ENCODE data around the gene RRP7A.
"Not testable (repeated sequence)": the region's sequence is repeated elsewhere in the genome, so short reads cannot be mapped to it uniquely, and the experiment has no call there.

RRP7A gene

GRCh38 chr22:42519525-42520401 lies at the start of gene RRP7A:
Gene RRP7A, minus strand, starts transcription at chr22:42519796. Its CDS starts 10 bp downstream, at chr22:42519786.
- DNase-seq: peak; percentile 28

GRCh38 chr22:42567950-42568349 lies 48.4 kb upstream of the RRP7A start:
- not testable (repeated sequence) for DNase-seq

- DNase-seq: no peak
Observed at GRCh38 chr22:42565956-42566355, 46.4 kb upstream of the RRP7A start.

- DNase-seq: no peak
Observed at GRCh38 chr22:42564699-42565098, 45.1 kb upstream of the RRP7A start.

GRCh38 chr22:42563943-42564342 lies 44.3 kb upstream of the RRP7A start:
- not testable (repeated sequence) for DNase-seq

- no peak for DNase-seq
Observed at GRCh38 chr22:42562684-42563083, 43.1 kb upstream of the RRP7A start.

- DNase-seq: no peak
Observed at GRCh38 chr22:42562279-42562678, 42.7 kb upstream of the RRP7A start.

GRCh38 chr22:42561856-42562255 lies 42.3 kb upstream of the RRP7A start:
- no peak for DNase-seq

- DNase-seq: no peak
Observed at GRCh38 chr22:42560781-42561180, 41.2 kb upstream of the RRP7A start.

- no peak for DNase-seq
Observed at GRCh38 chr22:42560381-42560780, 40.8 kb upstream of the RRP7A start.

- no peak for DNase-seq
Observed at GRCh38 chr22:42553475-42554361, 34.1 kb upstream of the RRP7A start, which contains the start of gene SERHL2. Gene SERHL2, plus strand, starts transcription at chr22:42553956. Its CDS starts 65 bp downstream, at chr22:42554021.

GRCh38 chr22:42552294-42552647 lies 32.7 kb upstream of the RRP7A start:
- DNase-seq: not testable (repeated sequence)

- no peak for DNase-seq
Observed at GRCh38 chr22:42549331-42550060, 29.9 kb upstream of the RRP7A start.

GRCh38 chr22:42548597-42549330 lies 29.2 kb upstream of the RRP7A start:
- DNase-seq: no peak

- DNase-seq: not testable (repeated sequence)
Observed at GRCh38 chr22:42548126-42548525, 28.5 kb upstream of the RRP7A start.

- DNase-seq: no peak
Observed at GRCh38 chr22:42547562-42547961, 28.0 kb upstream of the RRP7A start.

GRCh38 chr22:42544686-42545085 lies 25.1 kb upstream of the RRP7A start:
- no peak for DNase-seq

- not testable (repeated sequence) for DNase-seq
Observed at GRCh38 chr22:42539236-42539771, 19.7 kb upstream of the RRP7A start.

- DNase-seq: not testable (repeated sequence)
Observed at GRCh38 chr22:42537199-42537831, 17.7 kb upstream of the RRP7A start.

- DNase-seq: not testable (repeated sequence)
Observed at GRCh38 chr22:42536634-42537033, 17.0 kb upstream of the RRP7A start.

- no peak for DNase-seq
Observed at GRCh38 chr22:42536166-42536565, 16.6 kb upstream of the RRP7A start.
